Adipocyte (in vitro differentiated cells): ENCODE data around the gene RTL5.
A peak's percentile ranks its signal among the peaks of the same experiment; 100 is the strongest.

ENCODE experiments used
- DNase-seq: peaks from one replicate; pipeline ENCODE4 v3.0.0-alpha.2; 2015; ENCODE audit warnings: low read depth
- H3K27me3 ChIP-seq: replicated peaks from 2 replicates; pipeline ENCODE4 v1.7.0; 2013; ENCODE audit warnings: mild to moderate bottlenecking, low read length, moderate library complexity; ENCODE audit not compliant: control insufficient read depth, insufficient read depth
- H3K36me3 ChIP-seq: 2 replicates; pipeline ENCODE4 v1.7.0; 2013; ENCODE audit warnings: low read length, mild to moderate bottlenecking, moderate library complexity; ENCODE audit not compliant: control insufficient read depth, insufficient read depth, severe bottlenecking
- H3K4me1 ChIP-seq: 2 replicates; pipeline ENCODE4 v1.7.0; 2013; ENCODE audit warnings: mild to moderate bottlenecking, low read length, moderate library complexity; ENCODE audit not compliant: control insufficient read depth, insufficient read depth
- H3K4me3 ChIP-seq: 2 replicates; pipeline ENCODE4 v1.7.0; 2013; ENCODE audit warnings: mild to moderate bottlenecking, low read length, moderate library complexity
- H3K9ac ChIP-seq: 2 replicates; pipeline ENCODE4 v1.7.0; 2013; ENCODE audit warnings: mild to moderate bottlenecking, low read length, moderate library complexity
- H3K9me3 ChIP-seq: 2 replicates; pipeline ENCODE4 v1.7.0; 2013; ENCODE audit warnings: mild to moderate bottlenecking, low read length, moderate library complexity; ENCODE audit not compliant: control insufficient read depth

Gene RTL5

DNA sequence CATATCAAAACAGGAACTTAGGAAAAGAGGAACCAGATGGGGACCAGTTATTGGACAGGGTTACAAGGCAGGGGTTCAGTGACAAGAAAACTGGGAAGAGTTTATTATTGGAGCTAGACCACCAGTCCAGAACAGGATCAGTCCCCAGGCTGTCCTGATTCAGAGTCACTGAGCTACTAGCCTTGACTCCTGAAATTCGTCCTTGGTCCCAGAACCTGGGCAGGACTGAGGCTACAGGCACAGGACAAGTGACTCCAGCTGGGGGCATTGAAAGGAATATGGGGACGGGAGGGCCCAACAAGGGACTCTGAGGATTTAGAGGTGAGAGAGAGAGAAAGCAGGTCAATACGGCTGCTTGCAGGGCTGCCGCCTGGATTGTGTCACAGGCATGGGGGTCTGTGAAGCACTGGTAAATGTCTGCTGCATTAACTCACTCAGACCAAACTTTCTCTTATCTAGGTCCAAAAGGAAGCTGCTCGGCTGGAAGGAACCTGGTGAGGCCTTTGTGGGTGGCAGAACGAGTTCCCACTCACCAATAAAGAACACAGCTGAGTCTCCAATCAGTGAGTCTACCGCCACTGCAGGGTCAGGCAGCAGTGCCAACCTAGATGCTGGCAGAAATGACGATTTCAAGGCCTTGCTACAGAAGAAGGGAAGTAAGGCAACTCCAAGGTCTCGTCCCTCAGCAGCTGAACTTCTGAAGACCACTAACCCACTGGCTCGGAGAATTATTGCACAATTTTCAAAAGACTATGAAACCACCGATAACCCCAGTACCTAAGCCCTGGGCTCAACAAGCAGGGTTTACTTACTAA lies 11.3 kb upstream of the RTL5 start:
- peaks cover 4% of the 10 kb centered on the region for H3K9me3 ChIP-seq
- H3K27me3 ChIP-seq: peaks cover 31% of the 10 kb centered on the region
- no peaks in the 10 kb centered on the region for H3K4me1 ChIP-seq
- peaks cover 7% of the 10 kb centered on the region for H3K36me3 ChIP-seq
- H3K4me3 ChIP-seq: no peak overlapping the region
- DNase-seq: no peak
- H3K9ac ChIP-seq: no peak overlapping the region

GRCh38 chrX:72142094-72142793 lies 10.5 kb upstream of the RTL5 start:
- Histone ChIP-seq H3K9ac (no peak overlapping the region), H3K4me3 (no peak overlapping the region), H3K27me3 (peaks cover 31% of the 10 kb centered on the region), H3K36me3 (peaks cover 7% of the 10 kb centered on the region), H3K9me3 (peaks cover 4% of the 10 kb centered on the region), H3K4me1 (no peaks in the 10 kb centered on the region)
- no peak for DNase-seq

DNA sequence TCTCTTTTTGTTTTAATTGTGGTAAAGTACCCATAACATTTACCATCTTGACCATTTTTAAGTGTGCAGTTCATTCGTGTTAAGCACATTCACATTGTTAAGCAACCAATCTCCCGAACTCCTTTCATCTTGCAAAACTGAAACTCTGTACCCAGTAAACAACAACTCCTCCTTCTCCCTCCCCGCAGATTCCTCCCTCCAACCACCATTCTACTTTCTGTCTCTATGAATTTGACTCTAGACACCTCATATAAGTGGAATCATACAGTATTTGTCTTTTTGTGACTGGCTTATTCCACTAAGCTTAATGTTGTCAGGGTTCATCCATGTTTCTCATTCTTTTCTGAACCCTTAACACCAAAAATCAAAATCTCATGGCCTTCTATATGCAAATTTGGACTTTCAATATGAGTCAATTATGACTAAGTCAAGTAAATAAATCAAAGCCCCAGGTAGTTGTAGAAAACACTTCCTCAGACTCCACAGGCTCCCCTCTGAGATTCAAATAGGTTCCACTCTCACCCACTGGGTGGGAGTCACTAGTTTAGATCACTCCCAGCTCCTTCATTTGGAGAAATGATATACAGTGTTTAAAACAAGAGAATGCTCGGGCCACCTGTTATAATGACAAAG lies 9.8 kb upstream of the RTL5 start:
- Histone ChIP-seq H3K36me3 (peaks cover 7% of the 10 kb centered on the region), H3K4me3 (no peak overlapping the region), H3K9me3 (peaks cover 4% of the 10 kb centered on the region), H3K9ac (no peak overlapping the region), H3K4me1 (no peaks in the 10 kb centered on the region), H3K27me3 (peaks cover 28% of the 10 kb centered on the region)
- no peak for DNase-seq

DNA sequence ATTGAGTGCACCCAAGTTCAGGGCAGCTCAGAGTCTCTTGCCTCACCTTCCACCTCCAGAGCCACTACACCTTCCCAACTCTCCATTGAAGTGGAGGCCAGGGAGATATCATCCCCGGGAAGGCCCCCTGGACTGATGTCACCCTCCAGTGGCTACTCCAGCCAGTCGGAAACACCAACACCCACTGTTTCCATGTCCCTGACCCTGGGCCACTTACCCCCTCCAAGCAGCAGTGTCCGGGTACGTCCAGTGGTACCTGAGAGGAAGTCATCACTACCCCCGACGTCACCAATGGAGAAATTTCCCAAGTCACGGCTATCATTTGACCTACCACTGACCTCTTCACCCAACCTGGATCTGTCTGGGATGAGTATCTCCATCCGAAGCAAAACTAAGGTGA lies 7.8 kb upstream of the RTL5 start:
- Histone ChIP-seq H3K4me3 (no peak overlapping the region), H3K36me3 (peaks cover 7% of the 10 kb centered on the region), H3K9ac (no peak overlapping the region), H3K4me1 (no peaks in the 10 kb centered on the region), H3K9me3 (peaks cover 4% of the 10 kb centered on the region), H3K27me3 (peaks cover 26% of the 10 kb centered on the region)
- DNase-seq: no peak

DNA sequence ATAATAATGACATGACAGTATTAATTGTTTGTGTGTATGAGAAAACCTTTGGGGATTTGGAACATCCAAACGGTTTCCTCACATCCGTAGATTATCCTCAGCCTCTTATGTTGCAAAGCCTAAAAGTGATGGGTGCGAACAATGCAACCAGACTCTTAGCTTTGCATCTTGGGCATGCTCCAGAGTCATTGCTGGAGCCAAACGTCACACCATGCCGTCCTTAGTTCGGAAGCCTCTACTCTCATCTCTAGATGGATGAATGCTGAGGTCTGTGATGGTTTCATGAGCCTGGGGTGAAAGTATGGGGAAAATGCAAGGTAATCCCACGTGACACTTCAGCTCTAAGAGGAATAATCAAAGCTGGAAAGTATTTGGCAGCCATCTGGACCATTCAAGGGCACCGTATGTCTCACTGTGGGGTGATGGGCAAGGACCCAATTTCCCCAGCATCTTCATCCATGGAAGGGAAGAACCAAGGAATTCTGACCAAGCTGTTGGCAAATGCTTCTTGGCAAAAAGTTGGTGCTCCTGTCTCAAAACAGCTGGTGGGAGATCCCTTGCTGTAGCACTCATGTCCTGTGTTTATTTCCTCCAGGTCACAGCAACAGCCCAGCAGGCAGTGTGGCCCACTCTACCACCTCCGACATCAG lies 6.3 kb upstream of the RTL5 start:
- peaks cover 7% of the 10 kb centered on the region for H3K36me3 ChIP-seq
- peaks cover 4% of the 10 kb centered on the region for H3K9me3 ChIP-seq
- H3K9ac ChIP-seq: no peak overlapping the region
- peaks cover 23% of the 10 kb centered on the region for H3K27me3 ChIP-seq
- no peak for DNase-seq
- no peaks in the 10 kb centered on the region for H3K4me1 ChIP-seq
- no peak overlapping the region for H3K4me3 ChIP-seq

- Histone ChIP-seq H3K4me1 (peaks cover 4% of the 10 kb centered on the region), H3K9me3 (no peaks in the 10 kb centered on the region), H3K4me3 (no peak overlapping the region), H3K27me3 (peaks cover 13% of the 10 kb centered on the region), H3K36me3 (no peaks in the 10 kb centered on the region), H3K9ac (no peak overlapping the region)
- no peak for DNase-seq
These were observed 2.3 kb upstream of the RTL5 start for GRCh38 chrX:72133851-72134546.

DNA sequence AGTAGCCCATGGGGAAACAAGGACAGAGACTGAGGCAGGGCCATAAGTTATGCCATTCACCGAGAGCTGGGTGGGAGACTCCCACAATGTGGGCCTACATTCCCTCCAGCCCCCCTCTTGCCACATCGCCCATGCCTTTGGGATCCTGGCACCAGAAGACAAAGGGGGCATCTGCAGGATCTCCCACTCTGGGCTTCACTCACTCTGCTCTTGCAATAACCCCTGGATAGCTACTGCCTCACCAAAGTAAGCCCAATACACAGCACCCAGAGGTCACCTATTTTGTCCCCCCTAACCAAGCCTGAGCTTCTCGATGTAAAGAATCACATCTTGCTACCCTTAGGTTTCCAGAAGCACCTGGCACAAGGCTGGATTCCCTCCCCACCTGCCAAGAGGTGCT lies 741 bp upstream of the RTL5 start:
- no peak for DNase-seq
- H3K4me3 ChIP-seq: peak overlapping the region; percentile 64

DNA sequence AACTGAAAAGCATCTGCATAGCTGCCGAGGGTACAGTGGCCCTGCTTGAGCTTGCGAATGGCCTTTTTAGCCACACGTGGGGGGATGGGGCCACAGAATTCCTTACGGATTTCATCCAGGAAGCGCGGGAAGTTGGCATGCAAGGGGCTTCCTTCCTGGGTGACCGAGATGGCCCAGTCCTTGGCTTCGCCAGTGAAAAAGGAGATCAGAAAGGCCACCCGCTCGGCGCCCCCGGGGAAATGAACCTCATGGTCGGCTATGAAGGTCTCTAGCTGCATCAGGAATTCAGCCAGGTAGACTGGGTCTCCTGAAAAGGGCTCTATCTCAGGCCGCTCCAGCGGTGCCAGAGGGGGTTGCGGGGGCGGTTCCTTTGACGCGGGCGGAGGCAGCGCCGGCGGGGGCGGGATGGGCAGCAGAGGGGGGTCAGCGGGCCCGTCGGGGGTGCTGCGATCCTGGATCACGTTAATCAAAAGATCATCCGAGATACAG lies 909 bp downstream of the RTL5 start:
- Histone ChIP-seq H3K36me3 (no peaks in the 10 kb centered on the region), H3K27me3 (peaks cover 9% of the 10 kb centered on the region)
- DNase-seq: no peak

More for the DNA sequence above, 741 bp upstream of the RTL5 start:
- Histone ChIP-seq H3K9ac (peak overlapping the region; percentile 51), H3K9me3 (no peaks in the 10 kb centered on the region), H3K4me1 (peaks cover 18% of the 10 kb centered on the region), H3K27me3 (peaks cover 13% of the 10 kb centered on the region), H3K36me3 (no peaks in the 10 kb centered on the region)

GRCh38 chrX:72130156-72130761 lies 1.5 kb downstream of the RTL5 start:
- H3K36me3 ChIP-seq: no peaks in the 10 kb centered on the region
- no peak for DNase-seq
- peak overlapping the region; percentile 79 for H3K4me3 ChIP-seq
- H3K9ac ChIP-seq: no peak overlapping the region
- no peaks in the 10 kb centered on the region for H3K9me3 ChIP-seq
- H3K27me3 ChIP-seq: peaks cover 9% of the 10 kb centered on the region
- H3K4me1 ChIP-seq: peaks cover 38% of the 10 kb centered on the region

More for the DNA sequence above, 909 bp downstream of the RTL5 start:
- H3K4me3 ChIP-seq: peak overlapping the region; percentile 79
- H3K4me1 ChIP-seq: peaks cover 32% of the 10 kb centered on the region
- H3K9me3 ChIP-seq: no peaks in the 10 kb centered on the region
- H3K9ac ChIP-seq: peak overlapping the region; percentile 83

DNA sequence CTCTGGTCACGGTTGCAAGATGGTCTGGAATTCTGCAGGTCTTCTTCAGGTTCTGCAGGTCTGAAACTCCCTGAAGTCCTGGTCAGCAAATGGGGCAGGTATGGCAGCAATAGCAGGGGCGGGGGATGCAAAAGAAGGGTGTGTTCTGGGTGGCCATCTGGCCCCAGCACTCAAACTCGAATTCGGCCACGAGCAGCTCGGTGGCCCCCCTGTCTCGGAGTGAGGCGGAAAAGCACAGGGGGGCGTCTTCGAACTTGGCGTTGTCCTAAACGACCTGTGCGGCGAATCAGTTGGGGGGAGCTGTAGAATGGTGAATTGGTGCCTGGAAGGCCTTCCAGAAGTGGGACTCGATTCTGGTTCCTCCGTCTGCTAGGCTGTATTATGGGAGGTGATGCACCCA lies 2.1 kb downstream of the RTL5 start:
- no peaks in the 10 kb centered on the region for H3K9me3 ChIP-seq
- no peak for DNase-seq
- no peak overlapping the region for H3K4me3 ChIP-seq
- no peaks in the 10 kb centered on the region for H3K36me3 ChIP-seq
- peaks cover 9% of the 10 kb centered on the region for H3K27me3 ChIP-seq
- H3K9ac ChIP-seq: no peak overlapping the region
- H3K4me1 ChIP-seq: peaks cover 39% of the 10 kb centered on the region
